ENCODE results near the gene IPPK. TPM values are rescaled to one million over a fixed set of nuclear protein-coding genes. Genes with fewer than 3 reads are reported as not detected.

IPPK gene
- total and polyA plus RNA-seq, 2 of the 4 experiments (the other 2 are of a cell fraction) = 25.1 to 26.8 TPM

- intact Hi-C loops (cut with micrococcal nuclease) (no loop called here), in situ Hi-C loops (cut with MboI; ENCODE audit: low sequenced_read_pairs) (no loop called here), dilution Hi-C loops (cut with HindIII; ENCODE audit: low sequenced_read_pairs, unreplicated experiment) (no loop called here)
- H3K4ac ChIP-seq (ENCODE audit: low read depth, low read length) = no peak overlapping the region
- H3K9me3 ChIP-seq (ENCODE audit: control insufficient read depth, insufficient read depth, low read length) = no peaks in the 10 kb centered on the region
- no peak overlapping the region for H2BK5ac ChIP-seq (ENCODE audit: low read depth, low read length, poor library complexity, severe bottlenecking)
- H2BK120ac ChIP-seq (ENCODE audit: low read depth, low read length) = no peak overlapping the region
- H3K9me1 ChIP-seq (ENCODE audit: insufficient read depth, low read length) = peaks cover 21% of the 10 kb centered on the region
- H4K5ac ChIP-seq (ENCODE audit: low read depth, low read length) = no peak overlapping the region
- no peaks in the 10 kb centered on the region for H3K27me3 ChIP-seq (ENCODE audit: control insufficient read depth, insufficient read depth, low read length)
- no peak overlapping the region for H4K8ac ChIP-seq (ENCODE audit: low read depth in 2 of 2, low read length in 2 of 2)
- no peak overlapping the region for H3K4me2 ChIP-seq (ENCODE audit: low read depth, low read length)
- H3K4me1 ChIP-seq (ENCODE audit: control insufficient read depth, insufficient read depth, low read length) = peaks cover 2% of the 10 kb centered on the region; the same call in 1 of the 2 replicates
- no peak for TF ChIP-seq FOS (IDR thresholded peaks at IDR 0.05; ENCODE audit: low read depth, low read length)
- TF ChIP-seq MAZ (IDR thresholded peaks at IDR 0.05; ENCODE audit: borderline replicate concordance, low read depth, low read length) = no peak
- TF ChIP-seq USF2 (IDR thresholded peaks at IDR 0.05; ENCODE audit: low read depth, low read length) = no peak
- no peak for TF ChIP-seq BHLHE40 (IDR thresholded peaks at IDR 0.05; ENCODE audit: low read depth, low read length)
- no peak for TF ChIP-seq SMC3 (IDR thresholded peaks at IDR 0.05; ENCODE audit: low read depth, low read length)
- TF ChIP-seq RAD21 (IDR thresholded peaks at IDR 0.05; ENCODE audit: low read length) = no peak
- no peak for TF ChIP-seq NFE2L2 (IDR thresholded peaks at IDR 0.05; ENCODE audit: low read depth, low read length)
- no peak for TF ChIP-seq CEBPB (IDR thresholded peaks at IDR 0.05; ENCODE audit: low read depth, low read length)
- no peak overlapping the region for H2AFZ ChIP-seq (replicated peaks; ENCODE audit: low read length, poor library complexity)
- no peak overlapping the region for H3K14ac ChIP-seq (replicated peaks; ENCODE audit: low read depth, low read length)
- H3K9ac ChIP-seq (ENCODE audit: low read depth, low read length) = no peak overlapping the region
- no peak overlapping the region for H3K23ac ChIP-seq (ENCODE audit: low read depth, low read length)
- H2BK15ac ChIP-seq (ENCODE audit: low read depth, low read length) = no peak overlapping the region
- DNase-seq (no peak), ATAC-seq (ENCODE audit: low read depth) (no peak)
- no peak overlapping the region for H2AK5ac ChIP-seq (ENCODE audit: low read depth, low read length)
- H2AK9ac ChIP-seq (replicated peaks; ENCODE audit: low read depth, low read length, poor library complexity) = no peak overlapping the region
- H3K56ac ChIP-seq (ENCODE audit: extremely low read depth, insufficient read depth, low read length) = no peak overlapping the region
- peaks cover 32% of the 10 kb centered on the region for H4K20me1 ChIP-seq (ENCODE audit: insufficient read depth, low read length)
- H4K91ac ChIP-seq (ENCODE audit: insufficient read depth, low read depth, low read length) = no peak overlapping the region
- H3K27ac ChIP-seq (ENCODE audit: insufficient read depth, low read length) = no peak overlapping the region
- no peak overlapping the region for H2BK20ac ChIP-seq (ENCODE audit: low read depth, low read length)
- WGBS, 2 experiments (ENCODE audit: extremely low coverage in 2 of 2, insufficient read length in 1 of 2) = 100% methylated on average over 2 of the region's 7 CpGs; no CpG with 5 or more reads in 1 of the 2 experiments
- H3K36me3 ChIP-seq (ENCODE audit: control insufficient read depth, insufficient read depth, low read length) = peaks cover 44% of the 10 kb centered on the region
- H3K4me3 ChIP-seq (ENCODE audit: insufficient read depth, low read depth, low read length) = no peak overlapping the region
- CTCF ChIA-PET = no interaction called here
- H3K18ac ChIP-seq (ENCODE audit: low read depth, low read length) = no peak overlapping the region
- BruUV-seq (replicated peaks) = no TSS peak
- H3K79me1 ChIP-seq (ENCODE audit: low read depth in 1 of 2, low read length in 2 of 2) = peaks cover 21 to 63% of the 10 kb centered on the region in 2 experiments
- POLR2A ChIA-PET (ENCODE audit: unreplicated experiment) = no interaction called here
Observed at GRCh38 chr9:92655366-92655765, 14.6 kb downstream of the IPPK start.
